Adipocyte (in vitro differentiated cells): ENCODE data around the gene CLEC4D.
"Not testable (repeated sequence)": the region's sequence is repeated elsewhere in the genome, so short reads cannot be mapped to it uniquely, and the experiment has no call there.

Experiments
- DNase-seq: peaks from one replicate; pipeline ENCODE4 v3.0.0-alpha.2; 2015; ENCODE audit warnings: low read depth
- H3K27me3 ChIP-seq: replicated peaks from 2 replicates; pipeline ENCODE4 v1.7.0; 2013; ENCODE audit warnings: mild to moderate bottlenecking, low read length, moderate library complexity; ENCODE audit not compliant: control insufficient read depth, insufficient read depth
- H3K36me3 ChIP-seq: 2 replicates; pipeline ENCODE4 v1.7.0; 2013; ENCODE audit warnings: low read length, mild to moderate bottlenecking, moderate library complexity; ENCODE audit not compliant: control insufficient read depth, insufficient read depth, severe bottlenecking
- H3K4me1 ChIP-seq: 2 replicates; pipeline ENCODE4 v1.7.0; 2013; ENCODE audit warnings: mild to moderate bottlenecking, low read length, moderate library complexity; ENCODE audit not compliant: control insufficient read depth, insufficient read depth
- H3K4me3 ChIP-seq: 2 replicates; pipeline ENCODE4 v1.7.0; 2013; ENCODE audit warnings: mild to moderate bottlenecking, low read length, moderate library complexity
- H3K9ac ChIP-seq: 2 replicates; pipeline ENCODE4 v1.7.0; 2013; ENCODE audit warnings: mild to moderate bottlenecking, low read length, moderate library complexity
- H3K9me3 ChIP-seq: 2 replicates; pipeline ENCODE4 v1.7.0; 2013; ENCODE audit warnings: mild to moderate bottlenecking, low read length, moderate library complexity; ENCODE audit not compliant: control insufficient read depth

Gene CLEC4D

DNA sequence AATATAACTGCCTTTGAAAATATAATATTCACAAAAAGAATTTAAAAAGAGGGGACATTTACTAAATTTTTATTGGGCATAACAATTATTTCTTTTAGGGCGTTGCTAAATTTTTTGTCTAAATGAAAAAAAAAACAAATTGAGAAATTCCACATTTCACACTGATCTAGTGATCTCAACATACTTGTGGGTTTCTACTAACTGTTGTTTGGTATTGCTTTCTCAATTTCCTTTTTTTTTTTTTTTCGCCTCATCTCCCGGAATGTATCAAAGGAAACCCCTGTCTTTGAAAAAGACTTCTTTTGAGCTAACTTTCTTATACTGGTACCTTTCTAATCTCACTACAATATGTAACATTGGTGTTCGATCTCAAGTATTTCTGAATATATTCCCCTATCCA is at the start of gene CLEC4D:
TSS of gene CLEC4D (plus strand) at position 248 of the 400 bp plus-strand sequence. CDS start 230 bp downstream, outside the sequence.
- Histone ChIP-seq H3K9ac (no peak within 1 kb of the TSS), H3K9me3 (no peaks in the 10 kb centered on the region), H3K4me3 (no peak within 1 kb of the TSS), H3K27me3 (peaks cover 25% of the 10 kb centered on the region), H3K4me1 (no peaks in the 10 kb centered on the region), H3K36me3 (no peaks in the 10 kb centered on the region)
- no peak for DNase-seq

DNA sequence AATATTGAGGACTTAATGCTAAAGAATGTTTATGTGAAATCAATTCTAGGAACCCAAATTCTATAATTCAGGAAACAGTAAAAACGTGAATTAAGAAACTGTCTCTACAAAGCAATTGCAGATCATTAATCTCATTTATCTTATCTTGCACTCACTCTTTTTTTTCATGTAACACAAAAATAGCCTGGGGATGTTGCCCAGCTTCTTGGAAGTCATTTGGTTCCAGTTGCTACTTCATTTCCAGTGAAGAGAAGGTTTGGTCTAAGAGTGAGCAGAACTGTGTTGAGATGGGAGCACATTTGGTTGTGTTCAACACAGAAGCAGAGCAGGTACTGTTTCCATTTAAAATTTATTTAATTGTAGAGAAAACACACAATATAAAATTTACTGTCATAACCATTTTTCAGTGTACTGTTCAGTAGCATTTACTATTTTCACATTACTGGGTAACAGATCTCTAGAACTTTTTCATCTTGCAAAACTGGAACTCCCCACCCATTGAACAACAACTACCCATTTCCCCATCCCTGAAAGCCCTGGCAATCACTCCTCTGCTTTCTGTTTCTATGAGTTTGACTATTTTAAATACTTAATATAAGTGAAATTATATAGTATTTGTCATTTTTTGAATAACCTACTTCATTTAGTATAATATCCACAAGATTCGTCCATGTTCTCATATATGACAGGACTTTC is 47.9 kb upstream of the CLEC4D start:
- Histone ChIP-seq H3K4me1 (no peaks in the 10 kb centered on the region), H3K4me3 (no peak overlapping the region), H3K36me3 (no peaks in the 10 kb centered on the region), H3K27me3 (peaks cover 2% of the 10 kb centered on the region), H3K9me3 (peaks cover 14% of the 10 kb centered on the region), H3K9ac (no peak overlapping the region)
- DNase-seq = no peak

DNA sequence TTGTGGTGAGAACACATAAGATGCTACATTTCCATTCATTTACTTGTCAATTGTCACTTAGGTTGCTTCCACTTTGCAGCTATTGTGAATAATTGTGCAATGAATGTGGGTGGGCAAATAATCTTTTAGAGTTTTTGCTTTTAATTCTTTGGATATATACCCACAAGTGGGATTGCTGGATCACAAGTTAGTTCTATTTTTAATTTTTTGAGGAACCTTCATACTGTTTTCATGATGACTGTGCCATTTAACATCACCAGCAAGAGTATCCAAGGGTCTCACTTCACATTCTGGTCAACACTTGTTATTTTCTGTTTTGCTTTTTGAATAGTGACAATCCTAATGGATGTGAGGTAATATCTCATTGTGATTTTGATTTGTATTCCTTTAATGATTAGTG is 47.1 kb upstream of the CLEC4D start:
- peaks cover 14% of the 10 kb centered on the region for H3K9me3 ChIP-seq
- no peak for DNase-seq
- H3K27me3 ChIP-seq = no peaks in the 10 kb centered on the region
- no peak overlapping the region for H3K4me3 ChIP-seq
- no peaks in the 10 kb centered on the region for H3K36me3 ChIP-seq
- H3K4me1 ChIP-seq = no peaks in the 10 kb centered on the region
- H3K9ac ChIP-seq = no peak overlapping the region

DNA sequence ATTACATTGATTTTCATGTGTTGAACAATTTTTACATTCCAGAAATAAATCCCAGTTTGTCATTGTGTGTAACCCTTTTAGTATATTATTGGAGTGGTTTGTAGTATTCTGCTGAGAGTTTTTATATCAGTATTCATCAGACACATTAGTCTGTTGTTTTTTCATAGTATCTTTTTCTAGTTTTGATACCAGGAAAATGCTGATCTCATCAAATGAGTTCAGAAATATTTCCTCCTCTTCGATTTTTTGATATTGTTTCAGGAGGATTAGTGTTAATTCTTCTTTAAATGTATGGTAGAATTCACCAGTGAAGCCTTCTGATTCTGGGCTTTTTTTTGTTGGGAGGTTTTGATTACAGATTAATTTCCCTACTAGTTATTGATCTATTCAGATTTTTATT is 42.2 kb upstream of the CLEC4D start:
- H3K4me1 ChIP-seq = no peaks in the 10 kb centered on the region
- H3K27me3 ChIP-seq = peaks cover 4% of the 10 kb centered on the region
- no peak overlapping the region for H3K4me3 ChIP-seq
- H3K9ac ChIP-seq = no peak overlapping the region
- DNase-seq = no peak
- no peaks in the 10 kb centered on the region for H3K36me3 ChIP-seq
- H3K9me3 ChIP-seq = peaks cover 14% of the 10 kb centered on the region

DNA sequence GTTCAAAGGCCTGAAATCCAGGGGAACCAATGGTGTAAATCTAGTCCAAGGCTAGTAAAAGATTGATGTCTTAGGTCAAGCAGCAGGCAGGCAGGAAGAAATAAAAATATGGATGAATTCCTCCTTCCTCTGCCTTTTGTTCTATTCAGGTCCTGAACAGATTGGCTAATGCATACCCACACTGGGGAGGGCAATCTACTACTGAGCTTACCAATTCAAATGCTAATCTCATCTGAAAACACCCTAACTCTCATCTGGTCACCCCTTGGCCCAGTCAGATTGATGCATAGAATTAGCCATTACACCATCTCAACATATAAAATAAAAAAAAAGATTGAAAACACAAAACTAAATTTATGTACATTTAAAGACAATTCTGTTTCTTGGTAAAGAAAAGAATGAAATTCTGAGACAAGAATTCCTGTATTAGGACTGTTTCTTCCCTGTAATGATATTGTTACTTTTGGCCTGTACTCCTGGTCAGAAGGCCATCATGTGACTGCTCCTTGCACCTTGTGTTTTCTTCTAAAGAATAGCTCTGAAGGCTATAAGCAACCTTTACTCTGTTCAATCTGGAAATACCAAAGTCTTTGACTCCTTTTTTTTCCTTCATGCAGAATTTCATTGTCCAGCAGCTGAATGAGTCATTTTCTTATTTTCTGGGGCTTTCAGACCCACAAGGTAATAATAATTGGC is 37.6 kb upstream of the CLEC4D start:
- Histone ChIP-seq H3K9me3 (no peaks in the 10 kb centered on the region), H3K4me3 (no peak overlapping the region), H3K9ac (no peak overlapping the region), H3K4me1 (no peaks in the 10 kb centered on the region), H3K36me3 (no peaks in the 10 kb centered on the region), H3K27me3 (peaks cover 4% of the 10 kb centered on the region)
- DNase-seq = no peak

DNA sequence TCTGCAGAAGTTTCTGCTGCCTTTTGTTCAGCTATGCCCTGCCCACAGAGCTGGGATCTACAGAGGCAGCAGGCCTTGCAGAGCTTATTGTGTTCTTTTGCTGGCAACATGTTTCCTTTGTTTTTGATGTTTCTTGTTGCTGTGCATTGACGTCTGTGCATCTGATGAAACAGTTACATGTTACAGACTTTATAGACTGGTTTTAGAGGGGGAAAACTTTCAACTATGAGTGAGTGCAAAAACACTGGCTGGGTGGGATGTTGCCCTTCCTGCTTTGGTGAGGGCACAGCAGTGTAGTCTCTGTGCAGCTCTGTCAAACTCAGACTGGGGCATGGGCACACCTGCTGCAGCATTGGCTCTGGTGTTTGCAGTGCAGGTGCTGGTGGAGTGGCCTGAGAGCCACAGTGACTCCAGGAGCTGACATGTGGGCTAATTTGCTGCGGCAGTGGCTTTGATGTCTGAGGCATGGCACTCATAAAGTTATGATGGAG is 30.7 kb upstream of the CLEC4D start:
- no peak overlapping the region for H3K9ac ChIP-seq

DNA sequence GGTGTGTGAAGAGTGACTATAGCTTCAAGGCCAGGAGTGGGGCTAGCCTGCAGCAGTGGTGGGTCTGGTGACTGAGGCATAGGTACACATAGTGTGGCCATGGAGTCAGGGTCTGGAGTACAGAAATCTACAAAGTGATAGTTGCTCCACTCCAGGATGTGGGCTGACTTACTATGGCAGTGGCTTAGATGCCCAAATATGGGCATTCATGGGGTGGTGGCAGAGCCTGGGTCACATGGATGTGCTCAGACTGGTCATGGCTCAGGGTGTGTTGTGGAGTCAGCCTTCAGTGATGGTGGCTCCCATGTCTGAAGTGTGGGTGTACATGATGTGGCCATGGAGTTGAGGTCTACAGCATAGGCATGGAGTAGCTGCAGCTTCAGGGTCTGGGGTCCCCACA is 30.2 kb upstream of the CLEC4D start:
- Histone ChIP-seq H3K4me3 (no peak overlapping the region), H3K4me1 (no peaks in the 10 kb centered on the region), H3K9me3 (peaks cover 3% of the 10 kb centered on the region), H3K36me3 (no peaks in the 10 kb centered on the region), H3K9ac (no peak overlapping the region), H3K27me3 (no peaks in the 10 kb centered on the region)
- DNase-seq = no peak

More for the DNA sequence above, 30.7 kb upstream of the CLEC4D start:
- H3K4me1 ChIP-seq = no peaks in the 10 kb centered on the region
- no peaks in the 10 kb centered on the region for H3K27me3 ChIP-seq
- no peak for DNase-seq
- H3K9me3 ChIP-seq = no peaks in the 10 kb centered on the region
- H3K4me3 ChIP-seq = no peak overlapping the region
- H3K36me3 ChIP-seq = no peaks in the 10 kb centered on the region

DNA sequence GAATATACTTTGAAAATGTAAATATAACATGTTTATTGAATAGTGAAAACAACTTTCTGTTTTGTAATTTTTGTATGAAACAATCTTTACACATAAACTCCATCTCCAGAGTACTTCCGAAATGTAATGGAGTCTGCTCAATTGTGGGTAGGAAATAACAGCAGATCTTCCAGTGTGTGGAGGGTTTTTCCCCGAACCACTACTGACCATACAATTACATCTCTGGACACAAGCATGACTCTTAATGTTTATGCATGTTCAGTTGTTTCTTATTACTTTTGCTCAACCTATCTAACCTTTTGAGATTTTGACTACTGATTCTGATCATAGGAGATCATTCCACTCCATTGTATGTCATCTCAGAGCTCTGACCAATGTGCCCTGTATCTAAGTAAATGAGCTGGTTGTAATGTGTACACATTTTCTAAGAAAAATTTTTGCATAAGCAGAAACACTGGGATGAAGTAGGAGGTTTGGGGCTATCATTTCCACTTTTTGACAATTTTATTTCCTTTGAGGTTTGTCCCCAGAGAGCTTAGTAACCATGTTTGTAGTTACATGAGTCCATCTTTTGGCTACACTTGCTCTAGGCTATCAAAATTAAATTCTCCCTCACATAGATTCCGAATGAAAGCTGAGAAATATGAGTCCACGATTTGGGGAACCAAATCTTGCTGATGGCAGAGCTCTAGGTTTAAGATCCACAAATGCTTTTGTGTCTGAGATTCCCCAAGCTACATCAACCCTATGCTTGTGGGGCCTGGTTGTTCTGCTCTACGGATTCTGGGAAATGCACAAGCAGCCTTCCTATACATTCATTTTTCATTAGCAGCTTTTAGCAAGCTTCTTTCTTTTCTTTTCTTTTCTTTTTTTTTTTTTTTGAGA is 21.4 kb upstream of the CLEC4D start:
- H3K36me3 ChIP-seq = no peaks in the 10 kb centered on the region
- H3K9ac ChIP-seq = no peak overlapping the region

DNA sequence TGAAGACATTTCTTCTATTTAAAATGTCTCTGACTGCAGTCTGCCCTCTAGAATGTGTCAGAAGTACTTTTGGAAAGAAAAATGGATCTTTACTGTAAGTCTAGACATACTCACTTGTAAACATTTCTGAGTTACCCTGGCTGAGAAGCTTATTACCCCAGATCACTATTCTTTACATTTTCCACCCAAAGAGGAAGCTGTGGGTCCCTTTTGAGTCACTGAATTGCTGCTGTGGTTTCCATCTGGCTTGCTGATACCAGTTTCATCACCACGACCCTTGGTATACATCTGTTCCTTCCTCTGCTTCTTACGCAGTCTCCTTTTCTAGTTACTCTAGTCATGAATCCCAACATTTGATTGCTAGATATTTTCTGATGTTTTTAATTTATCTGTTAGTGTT is 20.2 kb upstream of the CLEC4D start:
- Histone ChIP-seq H3K9ac (no peak overlapping the region), H3K4me3 (no peak overlapping the region), H3K4me1 (peaks cover 5% of the 10 kb centered on the region), H3K27me3 (peaks cover 15% of the 10 kb centered on the region), H3K9me3 (peaks cover 3% of the 10 kb centered on the region), H3K36me3 (no peaks in the 10 kb centered on the region)
- DNase-seq = no peak

More for the DNA sequence above, 21.4 kb upstream of the CLEC4D start:
- H3K9me3 ChIP-seq = peaks cover 6% of the 10 kb centered on the region
- H3K27me3 ChIP-seq = peaks cover 14% of the 10 kb centered on the region
- peaks cover 5% of the 10 kb centered on the region for H3K4me1 ChIP-seq
- no peak overlapping the region for H3K4me3 ChIP-seq
- no peak for DNase-seq

DNA sequence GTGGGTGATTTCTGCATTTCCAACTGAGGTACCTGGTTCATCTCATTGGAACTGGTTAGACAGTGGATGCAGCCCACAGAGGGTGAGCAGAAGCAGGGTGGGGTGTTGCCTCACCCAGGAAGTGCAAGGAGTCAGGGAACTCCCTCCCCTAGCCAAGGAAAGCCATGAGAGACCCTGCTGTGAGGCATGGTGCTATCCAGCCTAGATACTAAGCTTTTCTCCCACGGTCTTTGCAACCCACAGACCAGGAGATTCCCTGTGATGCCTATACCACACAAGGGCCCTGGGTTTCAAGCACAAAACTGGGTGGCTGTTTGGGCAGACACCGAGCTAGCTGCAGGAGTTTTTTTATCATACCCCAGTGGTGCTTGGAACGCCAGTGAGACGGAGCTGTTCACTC is 17.6 kb upstream of the CLEC4D start:
- H3K4me1 ChIP-seq, H3K9me3 ChIP-seq, H3K36me3 ChIP-seq, H3K4me3 ChIP-seq, DNase-seq, H3K9ac ChIP-seq: not testable (repeated sequence)
- peaks cover 32% of the 10 kb centered on the region for H3K27me3 ChIP-seq

DNA sequence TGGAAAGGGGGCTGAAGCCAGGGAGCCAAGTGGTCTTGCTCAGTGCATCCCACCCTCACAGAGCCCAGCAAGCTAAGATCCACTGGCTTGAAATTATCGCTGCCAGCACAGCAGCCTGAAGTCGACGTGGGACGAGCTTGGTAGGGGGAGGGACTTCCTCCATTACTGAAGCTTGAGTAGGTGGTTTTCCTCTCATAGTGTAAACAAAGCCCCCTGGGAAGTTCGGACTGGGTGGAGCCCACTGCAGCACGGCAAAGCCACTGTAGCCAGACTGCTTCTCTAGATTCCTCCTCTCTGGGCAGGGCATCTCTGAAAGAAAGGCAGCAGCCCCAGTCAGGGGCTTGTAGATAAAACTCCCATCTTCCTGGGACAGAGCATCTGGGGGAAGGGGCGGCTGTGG is 17.2 kb upstream of the CLEC4D start:
- not testable (repeated sequence) for DNase-seq, H3K36me3 ChIP-seq, H3K9me3 ChIP-seq, H3K4me3 ChIP-seq, H3K4me1 ChIP-seq, H3K9ac ChIP-seq
- peaks cover 32% of the 10 kb centered on the region for H3K27me3 ChIP-seq
